Measurements from ENCODE around the gene KRT12. TPM values are rescaled to one million over a fixed set of nuclear protein-coding genes. Genes with fewer than 3 reads are reported as not detected.

The KRT12 gene
- polyA plus RNA-seq, 1 experiment, result not detected

DNA sequence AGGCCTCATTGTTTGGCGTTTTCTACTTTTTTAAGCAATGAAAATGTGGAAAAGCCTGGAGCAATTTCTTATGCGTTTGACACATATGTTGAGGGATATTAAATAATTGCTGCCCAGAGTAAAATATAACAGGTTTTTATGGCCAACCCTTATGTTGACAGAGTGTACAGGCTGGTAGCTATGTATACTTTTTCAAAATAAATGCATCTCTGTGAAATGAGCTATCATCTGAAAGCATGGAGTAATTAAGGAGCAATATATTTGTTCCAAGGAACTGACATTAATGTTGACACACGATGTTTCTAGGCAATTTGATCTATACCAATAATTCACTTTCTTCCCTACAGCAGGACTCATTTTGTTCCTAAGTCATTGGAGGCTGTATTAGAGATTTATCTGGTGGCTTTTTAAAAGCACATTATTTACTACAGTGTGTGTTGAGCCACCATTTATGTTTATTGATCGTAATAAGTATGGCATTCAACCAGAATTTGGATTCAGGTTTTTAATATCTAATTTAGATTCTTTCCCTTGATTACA lies 30.0 kb upstream of the KRT12 start:
- ChIA-PET CTCF (interaction anchor here (1.1 kb wide), 1 partner anchor 11 kb away, joined by 3 read pairs; no protein-coding TSS in a partner anchor), POLR2A (no interaction called here)
- Histone ChIP-seq H3K36me3 (ENCODE audit: control insufficient read depth, insufficient read depth, low read length) (no peaks in the 10 kb centered on the region), H3K4me3 (ENCODE audit: low read depth, low read length) (no peak overlapping the region), H3K27me3 (ENCODE audit: control insufficient read depth, insufficient read depth, low read length) (no peaks in the 10 kb centered on the region)
- DNase-seq (ENCODE audit: low read depth), result no peak
- no peak for TF ChIP-seq CTCF (IDR thresholded peaks at IDR 0.05; ENCODE audit: insufficient read depth, low read depth, low read length)

- Histone ChIP-seq H3K4me3 (ENCODE audit: low read depth, low read length) (no peak overlapping the region), H3K36me3 (ENCODE audit: control insufficient read depth, insufficient read depth, low read length) (no peaks in the 10 kb centered on the region), H3K27me3 (ENCODE audit: control insufficient read depth, insufficient read depth, low read length) (no peaks in the 10 kb centered on the region)
- TF ChIP-seq CTCF (IDR thresholded peaks at IDR 0.05; ENCODE audit: insufficient read depth, low read depth, low read length), result no peak
- ChIA-PET POLR2A (no interaction called here), CTCF (interaction anchor here (0.7 kb wide), 1 partner anchor 10 kb away, joined by 3 read pairs; the partner anchor contains the start of gene KRT20)
- DNase-seq (ENCODE audit: low read depth), result no peak
Observed at GRCh38 chr17:40895106-40895730, 28.2 kb upstream of the KRT12 start.

GRCh38 chr17:40888196-40888720 lies 21.2 kb upstream of the KRT12 start:
- TF ChIP-seq CTCF (IDR thresholded peaks at IDR 0.05; ENCODE audit: insufficient read depth, low read depth, low read length), result no peak
- DNase-seq (ENCODE audit: low read depth), result no peak
- ChIA-PET CTCF (interaction anchor here (1.8 kb wide), 1 partner anchor 775 kb away, joined by 4 read pairs; no protein-coding TSS in a partner anchor), POLR2A (no interaction called here)
- Histone ChIP-seq H3K4me3 (ENCODE audit: low read depth, low read length) (no peak overlapping the region), H3K36me3 (ENCODE audit: control insufficient read depth, insufficient read depth, low read length) (no peaks in the 10 kb centered on the region), H3K27me3 (ENCODE audit: control insufficient read depth, insufficient read depth, low read length) (no peaks in the 10 kb centered on the region)

GRCh38 chr17:40886090-40886489 lies 19.1 kb upstream of the KRT12 start:
- CTCF ChIA-PET, result interaction anchor here (0.6 to 1.4 kb wide), 4 partner anchors 9 to 663 kb away, joined by 3 to 4 read pairs (median 3); no protein-coding TSS in a partner anchor

More at GRCh38 chr17:40886090-40886489, 19.1 kb upstream of the KRT12 start:
- peak; percentile 19 for DNase-seq (ENCODE audit: low read depth)
- POLR2A ChIA-PET, result no interaction called here
- no peak for TF ChIP-seq CTCF (IDR thresholded peaks at IDR 0.05; ENCODE audit: insufficient read depth, low read depth, low read length)
- Histone ChIP-seq H3K4me3 (ENCODE audit: low read depth, low read length) (no peak overlapping the region), H3K27me3 (ENCODE audit: control insufficient read depth, insufficient read depth, low read length) (no peaks in the 10 kb centered on the region), H3K36me3 (ENCODE audit: control insufficient read depth, insufficient read depth, low read length) (no peaks in the 10 kb centered on the region)
